Fibroblast of peridontal ligament (primary cell): ENCODE data around the gene SCG2.
"Not testable (repeated sequence)": the region's sequence is repeated elsewhere in the genome, so short reads cannot be mapped to it uniquely, and the experiment has no call there.

Source experiments
- DNase-seq: peaks from one replicate; pipeline ENCODE4 v3.0.0-alpha.2; 2010; ENCODE audit errors: extremely low read depth

SCG2 gene

GRCh38 chr2:223613017-223613950 is 11.1 kb upstream of the SCG2 start:
- DNase-seq = peak; percentile 99

- no peak for DNase-seq
Observed at GRCh38 chr2:223612501-223612900, 10.3 kb upstream of the SCG2 start.

- DNase-seq = no peak
Observed at GRCh38 chr2:223611061-223611460, 8.9 kb upstream of the SCG2 start.

GRCh38 chr2:223607476-223607875 is 5.3 kb upstream of the SCG2 start:
- no peak for DNase-seq

- no peak for DNase-seq
Observed at GRCh38 chr2:223606946-223607345, 4.8 kb upstream of the SCG2 start.

- no peak for DNase-seq
Observed at GRCh38 chr2:223604231-223604630, 2.1 kb upstream of the SCG2 start.

- no peak for DNase-seq
Observed at GRCh38 chr2:223602972-223603371, 811 bp upstream of the SCG2 start.

- no peak for DNase-seq
Observed at GRCh38 chr2:223601018-223601417, 1.1 kb downstream of the SCG2 start.

- peak; percentile 28 for DNase-seq
Observed at GRCh38 chr2:223599640-223600380, 2.4 kb downstream of the SCG2 start.

- peak; percentile 94 for DNase-seq
Observed at GRCh38 chr2:223598994-223599639, 3.0 kb downstream of the SCG2 start.

GRCh38 chr2:223597076-223597475 is 5.1 kb downstream of the SCG2 start:
- DNase-seq = no peak

- DNase-seq = no peak
Observed at GRCh38 chr2:223596208-223596607, 6.0 kb downstream of the SCG2 start.

- no peak for DNase-seq
Observed at GRCh38 chr2:223594831-223595230, 7.3 kb downstream of the SCG2 start.

GRCh38 chr2:223594259-223594658 is 7.9 kb downstream of the SCG2 start:
- DNase-seq = no peak

- not testable (repeated sequence) for DNase-seq
Observed at GRCh38 chr2:223592689-223593088, 9.5 kb downstream of the SCG2 start.

GRCh38 chr2:223591596-223591995 is 10.6 kb downstream of the SCG2 start:
- no peak for DNase-seq

- DNase-seq = peak; percentile 71
Observed at GRCh38 chr2:223590964-223591363, 11.2 kb downstream of the SCG2 start.

- DNase-seq = no peak
Observed at GRCh38 chr2:223589901-223590300, 12.3 kb downstream of the SCG2 start.

- no peak for DNase-seq
Observed at GRCh38 chr2:223588251-223588650, 13.9 kb downstream of the SCG2 start.

GRCh38 chr2:223587301-223587700 is 14.9 kb downstream of the SCG2 start:
- no peak for DNase-seq

- peak; percentile 96 for DNase-seq
Observed at GRCh38 chr2:223586261-223586660, 15.9 kb downstream of the SCG2 start.

GRCh38 chr2:223585666-223586065 is 16.5 kb downstream of the SCG2 start:
- DNase-seq = peak; percentile 71
